HG02798 (cell line): ENCODE measurements around the gene DRC3.
A peak's percentile ranks its signal among the peaks of the same experiment; 100 is the strongest.

Experiments used
- ATAC-seq: cut with Tn5 transposase; IDR thresholded peaks from one replicate; pipeline ENCODE4 v1.9.1; 2021; ENCODE audit warnings: mild to moderate bottlenecking; ENCODE audit not compliant: unreplicated experiment, poor library complexity

DRC3 gene

DNA sequence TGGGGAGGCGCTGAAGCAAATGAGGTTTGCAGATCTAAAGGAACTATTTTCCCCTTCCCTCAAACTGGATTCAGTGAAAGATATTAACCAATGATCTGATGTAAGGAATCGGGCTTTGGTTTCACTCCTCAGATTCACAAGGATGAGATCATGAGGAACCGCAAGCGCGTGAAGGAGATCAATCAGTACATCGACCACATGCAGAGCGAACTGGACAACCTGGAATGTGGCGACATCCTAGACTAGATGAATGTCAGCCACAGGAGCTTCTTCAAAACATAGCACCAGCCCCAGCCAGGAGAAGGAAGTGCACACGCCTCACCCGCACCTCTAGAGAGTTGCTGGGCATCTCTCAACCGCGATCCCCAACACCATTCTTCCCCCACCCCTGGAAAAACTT, 43.8 kb downstream of the DRC3 start:
- ATAC-seq: no peak

DNA sequence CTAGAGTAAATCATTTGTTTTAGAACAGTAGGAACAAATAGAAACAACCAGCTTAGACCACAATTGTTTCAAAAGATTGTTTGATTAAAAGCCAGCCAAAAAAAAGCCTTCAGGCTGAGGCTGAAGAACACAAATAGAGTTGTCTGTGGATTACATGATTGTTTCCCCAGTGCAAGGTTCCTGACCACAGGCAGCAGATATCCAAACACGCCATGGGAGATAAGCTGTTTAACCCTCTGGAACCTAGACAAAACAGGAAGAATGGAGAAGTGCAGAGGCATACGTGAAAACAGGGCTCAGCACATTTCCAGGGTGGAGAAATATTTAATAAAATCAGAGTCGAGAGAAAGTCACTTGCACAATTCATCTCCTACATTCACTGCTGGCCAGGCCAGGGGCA, 45.3 kb downstream of the DRC3 start:
- no peak for ATAC-seq

DNA sequence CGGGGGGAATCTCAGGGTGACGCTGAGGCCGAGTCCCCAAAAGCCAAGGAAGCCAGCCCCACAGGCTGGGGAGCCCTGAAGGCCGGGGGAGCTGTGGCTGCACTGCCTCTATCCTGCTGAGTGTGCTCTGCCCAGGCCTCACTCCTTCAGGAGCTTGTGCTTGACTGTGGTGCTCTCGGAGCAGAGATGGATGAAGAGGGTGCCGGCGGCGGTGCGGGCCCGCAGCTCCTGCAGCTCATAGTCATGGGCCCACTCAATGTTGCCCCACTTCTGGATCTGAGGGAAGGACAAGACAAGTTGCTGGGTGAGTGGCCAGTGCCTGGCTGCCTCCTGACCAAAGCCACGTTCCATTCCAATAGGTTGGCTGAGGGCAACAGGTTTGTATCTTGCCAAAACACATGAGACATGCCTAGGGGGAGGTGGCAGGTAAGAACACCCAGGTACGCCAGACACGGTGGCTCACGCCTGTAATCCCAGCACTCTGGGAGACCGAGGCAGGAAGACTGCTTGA, 45.8 kb downstream of the DRC3 start:
- ATAC-seq: no peak

DNA sequence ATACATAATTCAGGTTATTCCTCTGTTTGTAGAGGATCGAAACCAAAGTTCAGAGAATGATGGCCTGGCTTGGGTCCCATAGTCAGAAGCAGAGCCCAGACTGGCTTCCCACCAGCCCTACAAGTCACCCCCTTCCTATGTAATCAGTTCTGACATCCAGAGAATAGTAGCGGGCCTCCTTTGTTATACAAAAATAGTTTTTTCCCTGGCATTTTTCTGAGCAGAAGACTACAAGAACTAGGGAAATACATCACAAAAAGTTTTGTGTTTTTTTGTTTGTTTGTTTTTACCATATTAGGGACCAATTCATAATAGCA, 47.1 kb downstream of the DRC3 start:
- no peak for ATAC-seq

DNA sequence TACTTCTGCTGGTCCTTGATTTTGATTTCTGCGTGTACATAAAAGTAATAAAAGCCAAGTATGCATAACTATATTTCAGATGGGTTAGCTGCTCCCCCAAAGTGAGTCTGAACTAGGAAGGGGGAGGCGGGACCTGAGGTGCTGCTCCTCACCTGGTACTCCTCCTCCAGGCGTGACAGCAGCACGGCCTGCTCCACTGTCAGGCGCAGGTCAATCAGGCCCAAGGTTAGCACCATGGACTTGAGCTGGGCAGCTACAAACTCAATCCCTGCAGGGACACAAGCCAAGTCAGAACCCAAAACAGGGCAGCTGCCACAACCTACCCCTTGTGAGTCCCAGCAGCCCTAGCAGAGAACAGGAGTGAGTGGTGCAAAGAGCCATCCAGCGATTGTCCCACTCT, 48.3 kb downstream of the DRC3 start:
- ATAC-seq: no peak

DNA sequence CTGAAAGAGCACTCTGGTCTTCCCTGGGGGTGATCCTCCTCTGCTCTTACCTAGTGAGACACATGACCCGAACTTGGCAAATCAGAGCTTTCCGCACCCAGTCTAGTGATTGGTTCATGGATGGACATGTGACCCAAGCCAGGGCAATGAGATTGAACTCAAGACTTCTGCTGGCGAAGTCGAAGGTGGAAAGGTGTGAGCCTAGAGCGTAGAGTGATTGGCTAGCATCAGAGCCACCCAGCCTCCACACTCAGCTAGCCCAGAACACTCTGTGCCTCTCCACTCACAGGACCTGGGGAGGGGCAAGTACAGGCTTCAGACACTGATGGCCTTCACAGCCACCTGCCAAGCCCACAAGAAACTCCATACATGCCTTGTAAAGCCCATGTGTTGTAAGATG, 48.7 kb downstream of the DRC3 start:
- ATAC-seq: no peak

DNA sequence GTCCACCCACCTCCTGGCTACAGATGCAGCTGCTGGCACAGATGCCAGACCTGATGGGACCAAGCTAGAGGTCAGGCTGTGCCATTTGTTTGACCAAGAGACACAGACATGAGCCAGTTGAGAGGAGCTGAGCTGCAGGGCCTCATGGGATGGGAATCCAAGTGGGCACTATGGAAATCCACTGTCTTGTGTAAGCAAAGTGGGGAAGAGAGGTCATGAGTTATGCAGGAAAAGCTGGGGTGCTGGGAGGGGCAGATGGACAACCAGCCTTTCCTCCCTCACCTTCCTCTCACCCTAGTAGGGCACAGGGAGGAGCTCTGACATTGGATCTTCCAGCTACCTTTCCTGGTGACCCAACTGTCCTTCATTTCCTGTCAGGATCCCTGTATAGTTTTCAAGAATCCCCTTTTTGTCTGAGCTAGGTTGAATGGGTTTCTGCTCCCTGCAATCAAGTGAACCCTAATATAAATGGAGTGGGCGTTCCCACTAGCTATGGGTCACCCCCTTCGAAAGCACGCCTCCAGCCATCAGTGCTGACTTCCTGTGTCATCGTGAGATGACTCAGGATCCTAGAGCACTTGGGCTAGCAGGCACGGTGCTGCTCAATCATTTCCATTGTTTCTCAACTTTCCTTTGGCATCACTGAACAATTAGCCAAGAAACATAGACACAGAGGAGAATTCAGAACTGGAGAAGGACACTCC, 52.7 kb downstream of the DRC3 start:
- peak; percentile 67 for ATAC-seq

DNA sequence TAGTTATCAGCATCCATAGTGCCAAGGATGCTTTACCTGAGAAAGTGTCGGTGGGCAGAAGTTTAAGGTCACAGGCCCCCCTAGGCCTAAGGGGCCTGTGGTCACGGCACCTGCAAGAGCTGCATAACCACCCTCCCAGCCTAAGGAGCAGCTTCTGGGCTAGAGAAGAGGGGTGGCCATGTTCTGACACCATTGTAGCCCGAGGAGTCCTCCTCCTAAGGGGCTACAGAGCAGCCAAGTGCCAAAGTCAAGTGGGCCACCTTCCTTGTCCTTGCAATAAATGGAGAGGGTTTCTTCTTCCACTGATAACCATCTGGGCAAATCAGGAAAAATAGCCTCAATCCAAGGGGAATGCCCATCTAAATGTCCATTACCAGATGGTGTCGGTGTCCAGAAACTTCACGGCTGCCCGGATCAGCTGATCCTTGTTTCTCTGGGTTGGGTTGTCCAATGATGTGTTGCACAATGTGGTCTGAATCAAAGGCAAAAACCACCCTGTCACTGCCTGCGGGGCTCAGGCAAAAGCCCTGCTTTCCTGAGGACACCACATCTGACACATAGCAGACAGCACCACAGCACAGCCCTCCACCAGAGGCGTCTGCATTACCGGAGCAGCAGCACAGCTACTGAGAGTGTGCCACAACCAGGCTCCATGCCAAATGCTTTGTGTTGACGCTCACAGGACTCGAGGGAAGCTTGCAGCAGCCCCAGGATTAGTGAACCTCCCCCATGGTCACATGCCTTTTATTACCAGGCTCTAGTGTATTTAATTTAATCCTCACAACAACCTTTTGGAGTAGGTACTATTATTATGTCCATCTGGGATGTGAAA, 53.5 kb downstream of the DRC3 start:
- peak; percentile 15 for ATAC-seq

DNA sequence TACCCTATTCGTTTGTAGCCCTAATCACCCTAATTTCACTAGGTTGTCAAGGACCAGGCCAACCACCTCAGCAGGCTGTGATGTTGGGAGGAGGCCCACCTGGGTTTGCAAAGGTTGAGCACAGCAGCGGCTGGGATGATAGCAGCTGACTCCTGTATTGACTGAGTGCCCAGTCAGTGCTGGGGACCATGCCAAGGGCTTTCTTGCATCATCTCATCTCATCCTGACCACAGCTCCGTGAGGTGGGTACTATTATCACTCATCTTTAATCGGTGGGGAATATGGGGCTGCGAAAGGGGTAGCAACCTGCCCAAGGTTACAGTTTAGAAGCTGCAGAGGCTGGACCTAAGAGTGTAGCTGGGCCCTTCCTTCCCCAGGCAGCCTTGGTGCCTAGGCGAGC, 54.6 kb downstream of the DRC3 start:
- no peak for ATAC-seq

DNA sequence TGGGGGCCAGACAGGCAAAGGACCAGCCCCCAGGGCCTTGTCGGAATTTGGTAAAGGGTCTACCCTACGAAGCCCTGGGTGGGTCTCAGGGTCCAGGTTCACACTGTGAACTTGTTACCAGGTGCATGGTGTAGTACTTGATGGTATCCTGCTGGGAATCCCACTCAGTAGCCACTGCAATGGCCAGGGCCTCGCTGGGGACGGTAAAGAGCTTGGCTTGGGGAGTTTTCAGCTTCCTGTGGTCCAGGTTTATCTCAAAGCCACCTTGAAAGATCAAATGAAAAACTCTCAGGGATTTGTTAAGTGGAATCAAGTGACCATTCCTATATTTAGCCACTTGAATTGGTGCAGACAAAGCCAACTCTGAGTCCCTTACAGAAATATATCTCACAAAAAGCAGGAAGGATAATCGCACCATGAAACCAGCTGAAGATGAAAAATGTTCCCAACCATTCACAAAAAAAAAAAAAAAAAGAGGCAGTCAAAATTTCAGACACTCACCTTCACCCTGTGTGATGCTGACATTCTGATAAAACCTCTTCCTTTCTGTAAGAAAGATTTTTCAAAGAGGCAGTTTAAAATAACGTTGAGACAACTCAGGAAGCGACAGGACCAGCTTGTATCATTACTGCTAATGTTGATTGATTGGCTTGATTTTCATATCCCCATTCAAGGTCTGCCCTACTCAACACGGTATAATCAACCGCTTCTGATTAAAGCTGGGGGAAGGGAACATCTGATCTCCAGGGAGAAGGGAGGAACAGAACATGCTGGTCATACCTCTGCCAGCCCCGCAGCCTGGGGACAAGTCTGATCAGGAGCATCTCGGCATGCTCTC, 55.7 kb downstream of the DRC3 start:
- ATAC-seq: no peak

DNA sequence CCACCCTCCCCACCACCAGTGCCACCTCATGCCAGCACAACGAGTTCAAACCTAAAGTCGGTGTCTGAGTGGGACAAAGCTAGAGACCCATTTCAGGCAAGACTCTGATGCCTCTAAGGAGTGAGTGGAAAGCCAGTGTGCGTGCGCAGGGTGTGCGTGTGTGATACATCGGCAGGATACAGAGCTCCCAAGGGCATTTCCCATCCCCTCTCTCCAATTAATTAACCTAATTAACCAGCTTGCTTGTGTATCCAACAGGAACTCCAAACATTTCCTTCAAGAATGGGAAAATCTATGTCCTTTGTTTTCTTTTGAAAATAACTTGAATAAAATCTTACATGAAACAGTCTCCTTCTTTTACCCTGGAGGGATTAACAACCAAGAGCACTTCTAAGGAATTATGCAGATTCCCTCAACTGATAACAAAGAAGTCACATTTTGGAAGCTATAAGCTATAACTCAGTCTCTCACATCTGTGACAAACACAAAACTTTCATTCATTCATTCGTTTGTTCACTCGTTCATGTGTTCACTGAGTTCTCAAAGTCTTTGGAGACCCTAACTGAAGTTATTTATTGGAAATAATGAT, 56.4 kb downstream of the DRC3 start:
- ATAC-seq: no peak

DNA sequence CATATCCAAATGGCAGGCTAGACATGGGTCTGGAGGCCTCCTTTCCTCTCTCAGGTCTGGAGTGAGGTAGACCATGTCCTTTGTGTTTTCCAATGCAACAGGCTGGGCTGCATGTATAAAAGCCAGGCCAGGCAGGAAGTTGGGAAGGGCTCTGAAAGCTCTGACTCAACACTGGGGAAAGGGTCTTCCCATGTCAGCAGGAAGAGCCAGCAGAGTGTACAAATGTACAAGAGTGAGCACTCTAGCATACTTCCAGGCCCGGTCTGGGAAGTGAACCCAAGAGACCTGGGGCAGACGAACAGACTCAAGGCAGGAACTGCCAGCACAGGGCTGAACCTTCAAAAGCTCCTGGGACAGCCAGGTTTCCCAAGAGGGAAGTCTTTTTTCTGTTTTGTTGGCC, 59.3 kb downstream of the DRC3 start:
- no peak for ATAC-seq

DNA sequence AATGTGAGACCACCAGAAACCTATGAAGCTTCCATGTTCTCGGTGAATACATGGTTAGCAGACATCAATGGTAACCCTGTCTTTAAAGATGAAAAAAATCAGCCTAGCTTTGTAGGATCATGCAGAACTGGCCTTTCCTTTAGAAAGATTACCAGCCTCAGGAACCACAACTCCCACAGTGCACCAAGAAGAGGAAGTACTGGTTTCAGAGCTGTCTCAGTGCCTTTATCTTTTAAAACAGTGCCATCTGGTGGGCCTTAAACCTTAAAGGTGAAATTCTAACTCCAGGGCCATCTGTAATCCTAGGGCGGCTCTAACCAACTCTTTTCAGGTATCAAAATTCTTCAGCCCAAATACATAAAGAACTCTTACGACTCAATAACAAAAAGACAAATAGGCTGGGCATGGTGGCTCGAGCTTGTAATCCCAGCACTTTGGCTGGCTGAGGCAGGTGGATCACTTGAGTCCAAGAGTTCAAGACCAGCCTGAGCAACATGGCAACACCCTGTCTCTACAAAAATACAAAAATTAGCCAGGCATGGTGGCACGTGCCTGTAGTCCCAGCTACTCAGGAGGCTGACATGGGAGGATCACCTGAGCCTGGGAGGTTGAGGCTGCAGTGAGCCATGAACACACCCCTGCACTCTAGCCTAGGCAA, 60.9 kb downstream of the DRC3 start:
- peak; percentile 81 for ATAC-seq

DNA sequence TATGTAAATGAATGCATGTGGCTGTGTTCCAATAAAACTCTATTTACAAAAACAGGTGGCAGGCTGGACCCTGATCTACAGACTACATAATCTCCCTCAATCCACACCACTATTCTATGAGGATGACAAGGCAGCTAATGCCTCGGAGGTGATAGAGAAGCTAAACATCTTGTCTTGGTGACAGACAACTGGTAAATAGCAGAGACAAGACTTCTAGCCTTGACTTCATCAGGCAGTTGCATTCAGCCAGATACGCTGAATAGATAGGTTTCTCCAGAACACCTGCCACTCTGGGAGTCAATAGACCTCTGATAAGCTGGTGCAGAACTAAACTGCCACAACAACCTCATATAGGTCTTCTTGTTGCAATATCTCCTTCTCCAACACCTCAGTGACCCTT, 63.0 kb downstream of the DRC3 start:
- ATAC-seq: no peak

DNA sequence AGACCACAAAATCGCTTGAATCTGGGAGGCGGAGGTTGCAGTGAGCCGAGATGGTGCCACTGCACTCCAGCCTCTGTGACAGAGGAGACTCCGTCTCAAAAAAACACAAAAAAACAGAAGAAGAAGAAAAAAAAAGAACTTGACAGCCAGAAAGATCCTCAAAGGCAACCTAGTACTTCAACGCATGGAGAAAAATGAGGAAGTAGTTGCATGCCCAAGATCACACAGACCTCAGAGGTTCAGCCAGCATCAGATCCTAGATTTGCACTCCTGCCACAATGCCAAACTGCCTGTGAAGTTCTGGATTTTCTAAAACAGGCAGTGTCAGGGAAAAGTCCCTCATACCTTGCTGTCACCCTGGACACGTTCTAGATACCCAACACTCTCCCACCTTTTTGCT, 64.8 kb downstream of the DRC3 start:
- ATAC-seq: no peak

DNA sequence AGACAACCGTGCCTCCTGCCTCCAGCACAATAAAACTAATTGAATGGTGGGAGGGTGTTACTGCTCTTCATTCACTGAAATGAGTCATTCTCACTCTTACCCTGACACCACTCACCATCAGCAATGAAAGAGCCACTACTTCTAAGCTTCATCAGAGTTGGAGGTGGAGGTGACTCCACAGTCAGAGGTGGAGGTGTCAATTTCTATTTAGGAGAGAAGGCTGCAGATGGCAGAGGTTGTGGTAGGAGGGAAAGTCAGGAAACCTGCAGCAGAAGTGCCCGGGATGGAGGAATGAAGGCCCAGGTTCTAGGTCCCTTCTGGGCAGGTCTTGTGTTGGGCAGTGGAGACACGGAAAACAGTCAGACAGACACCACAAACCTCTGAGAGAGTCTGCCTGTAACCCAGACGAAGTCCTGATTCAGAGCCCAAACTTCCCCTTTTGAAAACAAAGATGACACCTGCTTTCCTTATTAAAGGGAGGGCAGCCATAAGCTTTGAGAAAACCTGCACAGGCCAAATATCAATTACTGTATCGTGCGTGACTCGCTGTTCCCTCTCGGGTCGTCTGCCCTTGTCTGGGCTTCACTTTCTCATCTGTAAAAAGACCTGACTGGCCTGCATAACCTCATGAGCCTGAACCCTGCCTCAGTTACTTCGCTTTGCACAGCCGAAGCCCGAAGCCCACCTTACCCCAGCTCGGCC, 65.6 kb downstream of the DRC3 start:
- ATAC-seq: no peak

DNA sequence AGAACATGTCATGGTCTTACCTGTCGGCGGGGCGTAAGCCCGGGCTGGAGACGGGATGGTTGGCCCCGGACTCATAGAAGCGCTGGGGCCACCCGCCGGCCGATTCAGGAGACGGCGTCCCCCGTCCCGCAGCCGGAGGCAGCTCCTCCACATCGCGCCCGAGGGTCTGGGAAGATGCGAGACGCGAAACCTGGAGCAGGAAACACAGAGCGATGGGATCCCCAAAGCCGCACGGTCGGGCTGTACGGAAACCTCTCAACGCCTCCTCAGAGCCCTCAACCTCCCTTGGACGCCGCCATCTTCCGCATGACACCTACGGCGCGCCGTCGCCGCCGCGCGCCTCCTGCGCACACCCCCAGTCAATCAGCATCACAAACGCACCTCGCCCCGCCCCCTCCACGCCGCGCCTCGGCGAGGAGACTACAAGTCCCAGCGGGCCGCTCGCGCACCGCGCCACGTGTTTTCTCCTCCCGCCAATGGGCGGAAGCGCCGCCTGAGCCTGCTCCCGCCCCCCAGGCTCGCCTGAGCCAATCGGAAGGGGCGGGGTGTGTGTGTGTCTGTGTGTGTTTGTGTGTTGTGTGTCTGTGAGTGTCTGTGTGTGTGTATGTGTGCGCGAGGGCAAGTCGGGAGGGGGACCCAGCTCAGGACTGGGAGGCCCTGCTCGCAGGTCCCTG, 66.3 kb downstream of the DRC3 start, which contains the start of the genes ATPAF2 and GID4:
Gene ATPAF2 (minus strand): TSS at position 308 of the 674 bp plus-strand sequence. CDS start 155 bp downstream, at position 153.
Gene GID4 (plus strand): TSS at position 548 of the 674 bp plus-strand sequence. CDS start 57 bp downstream, at position 605.
- ATAC-seq: peak; percentile 95

DNA sequence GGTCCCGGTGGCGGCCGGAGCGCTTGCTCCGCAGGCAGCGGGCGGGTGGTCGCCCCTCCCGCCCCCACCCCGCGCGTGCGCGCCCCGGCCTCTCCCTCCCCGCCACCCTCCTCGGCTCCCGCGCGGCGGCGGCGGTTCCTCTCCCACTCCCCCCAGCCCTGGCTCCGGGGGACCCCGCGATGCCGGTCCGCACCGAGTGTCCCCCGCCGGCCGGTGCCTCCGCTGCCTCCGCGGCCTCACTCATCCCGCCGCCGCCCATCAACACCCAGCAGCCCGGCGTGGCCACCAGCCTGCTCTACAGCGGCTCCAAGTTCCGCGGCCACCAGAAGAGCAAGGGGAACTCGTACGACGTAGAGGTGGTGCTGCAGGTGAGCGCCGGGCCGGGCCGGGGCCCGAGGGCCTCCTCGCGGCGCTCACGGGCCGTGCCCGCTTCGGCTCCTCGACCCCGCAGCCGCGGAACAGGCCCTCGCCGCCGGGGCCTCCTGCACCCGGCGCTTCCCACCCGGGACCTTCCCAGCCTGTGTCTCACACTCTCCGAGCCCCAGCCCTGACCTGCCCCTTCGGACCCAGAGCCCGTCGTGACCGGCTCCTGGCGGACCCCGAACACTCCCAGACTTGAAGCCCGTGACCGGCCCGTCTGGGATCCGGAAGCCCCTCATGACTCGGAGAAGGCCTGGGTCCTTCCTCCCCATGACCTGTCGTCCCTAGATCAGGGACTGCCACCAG, 67.0 kb downstream of the DRC3 start:
- peak; percentile 37 for ATAC-seq
